Activated CD4-positive, alpha-beta T cell treated with anti-CD3 and anti-CD28 coated beads for 1 hour (primary cell): ENCODE measurements around the gene ABHD12.

Source experiments
- DNase-seq: peaks from one replicate; pipeline ENCODE4 v3.0.0-alpha.2; 2020

The ABHD12 gene

DNA sequence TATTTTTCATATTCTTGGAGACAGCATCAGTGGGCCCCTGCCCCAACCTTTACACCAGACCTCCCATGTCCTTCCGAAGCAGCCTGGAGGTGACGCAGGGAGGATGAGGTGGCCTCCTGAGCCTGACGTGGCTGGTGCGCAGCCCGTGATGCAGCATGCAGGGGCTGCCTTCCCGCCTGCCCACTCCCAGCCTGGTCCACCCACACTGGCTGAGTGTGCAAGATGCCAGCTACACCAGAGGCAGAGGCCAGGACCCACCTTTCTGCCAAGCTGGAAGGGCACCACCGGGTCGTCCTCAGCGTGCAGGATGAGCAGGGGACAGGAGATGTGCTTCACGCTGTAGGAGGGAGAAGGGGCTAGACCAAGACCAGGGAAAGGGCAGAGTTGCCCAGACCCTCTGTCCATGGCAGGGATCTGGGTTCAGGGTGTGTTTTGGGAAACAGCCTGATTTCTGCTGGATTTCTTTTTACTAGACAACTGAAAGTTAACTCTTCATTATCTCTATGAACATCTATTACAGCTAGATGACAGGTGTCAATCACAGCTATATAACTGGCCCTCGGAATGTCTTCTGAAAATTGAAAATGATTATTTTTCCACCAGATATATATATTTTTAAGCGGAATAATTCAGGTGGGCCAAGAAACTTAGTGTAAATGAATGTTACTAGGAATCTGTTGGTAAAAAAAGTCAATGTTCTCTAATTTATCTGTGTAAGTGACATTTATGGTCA is 87.2 kb downstream of the ABHD12 start:
- no peak for DNase-seq

DNA sequence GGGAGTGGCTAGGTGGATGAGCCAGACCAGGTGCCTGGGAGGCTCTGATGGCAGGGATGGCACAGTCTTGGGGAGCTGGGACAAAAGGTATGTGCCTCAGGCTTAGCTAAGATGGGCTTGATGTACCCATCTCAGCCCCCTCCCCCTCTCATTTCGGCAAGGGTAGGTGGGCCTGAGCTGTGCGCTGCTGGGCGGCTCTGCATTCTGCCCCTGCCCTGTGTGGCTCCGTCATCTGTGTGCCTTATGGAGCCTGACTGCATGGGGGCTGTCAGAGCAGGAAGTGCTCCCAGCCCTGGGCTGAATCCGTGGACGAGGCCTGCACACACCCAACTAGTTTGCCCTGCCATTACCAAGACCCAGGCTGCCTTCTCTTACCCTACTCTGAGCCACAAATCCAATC is 88.0 kb downstream of the ABHD12 start:
- DNase-seq: no peak

DNA sequence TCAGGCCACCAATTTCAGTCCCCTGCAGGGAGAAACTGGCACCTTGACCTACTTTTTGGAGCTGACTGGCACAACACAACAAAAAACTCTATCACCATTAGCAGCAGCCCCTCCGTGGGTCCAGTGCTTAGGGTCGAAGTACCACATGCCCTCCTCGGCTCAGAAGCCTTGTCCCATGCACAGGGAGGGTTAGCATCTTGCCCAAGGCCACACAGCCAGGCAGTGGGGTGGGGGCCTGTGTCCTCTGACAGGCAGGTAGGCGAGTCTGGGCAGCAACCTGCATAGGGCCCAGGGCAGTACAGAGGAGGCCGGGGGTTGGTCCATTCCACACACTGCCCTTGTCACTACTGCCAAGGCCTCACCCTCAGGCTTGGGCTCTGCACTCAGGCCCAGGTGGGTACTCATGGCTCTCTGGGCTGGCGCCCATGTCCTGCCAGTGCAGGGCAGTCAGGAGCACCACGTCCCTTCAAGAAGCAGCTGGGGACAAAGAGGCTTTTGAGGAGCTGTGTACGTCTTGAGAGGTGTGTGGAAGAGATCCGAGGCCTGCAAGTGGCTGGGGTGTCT is 89.2 kb downstream of the ABHD12 start:
- DNase-seq: no peak

DNA sequence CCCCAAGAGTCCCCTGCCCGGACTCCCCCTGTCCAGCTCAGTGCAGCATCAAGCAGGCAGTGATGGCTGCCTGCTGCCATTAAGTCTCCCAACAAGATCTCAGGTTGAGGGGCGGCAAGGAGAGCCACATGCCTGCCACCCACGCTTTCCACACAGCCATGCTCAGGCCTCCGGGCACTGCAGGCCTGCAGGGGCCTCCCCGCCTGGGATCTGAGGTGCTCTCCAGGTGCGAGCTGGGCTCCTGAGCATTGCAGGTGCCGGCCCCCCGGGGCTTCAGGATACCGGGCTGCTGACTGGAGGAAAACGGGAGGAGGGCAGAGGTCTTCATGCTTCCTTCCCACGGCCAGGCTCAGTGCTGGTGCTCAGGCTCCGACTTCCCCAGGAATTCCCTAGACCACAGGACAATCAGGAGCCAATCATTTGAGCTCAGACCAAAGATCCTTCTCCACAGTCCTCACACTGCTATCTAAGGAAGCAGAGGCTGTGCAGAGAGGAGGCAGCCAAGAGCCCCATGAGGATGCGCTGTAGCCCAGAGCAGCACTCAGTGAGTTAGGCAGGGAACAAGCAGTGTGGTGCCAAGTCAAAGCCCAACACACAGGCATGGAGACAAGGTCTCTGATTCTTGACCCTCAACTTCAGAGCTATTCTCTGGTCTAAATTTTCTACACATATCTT is 90.0 kb downstream of the ABHD12 start:
- no peak for DNase-seq

DNA sequence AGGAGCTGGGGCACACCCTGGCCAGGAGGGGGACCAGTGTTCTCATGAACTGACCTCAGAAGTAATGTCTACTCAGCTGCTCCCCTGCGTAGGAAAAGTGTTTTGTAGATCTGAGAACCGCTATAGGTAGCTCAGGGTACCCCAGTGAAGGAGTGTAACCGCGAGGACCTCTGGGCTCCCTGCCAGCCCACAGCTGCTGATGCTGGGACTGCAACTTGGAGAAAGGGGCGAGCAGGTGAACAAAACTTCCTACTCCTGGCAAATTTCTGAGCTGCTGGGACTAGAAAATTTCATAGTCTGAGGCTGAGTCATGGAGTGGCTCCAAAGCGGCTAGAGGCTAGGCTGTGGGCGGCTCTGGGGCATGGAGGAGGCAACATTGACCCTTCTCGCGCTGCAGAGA is 90.8 kb downstream of the ABHD12 start:
- DNase-seq: no peak

DNA sequence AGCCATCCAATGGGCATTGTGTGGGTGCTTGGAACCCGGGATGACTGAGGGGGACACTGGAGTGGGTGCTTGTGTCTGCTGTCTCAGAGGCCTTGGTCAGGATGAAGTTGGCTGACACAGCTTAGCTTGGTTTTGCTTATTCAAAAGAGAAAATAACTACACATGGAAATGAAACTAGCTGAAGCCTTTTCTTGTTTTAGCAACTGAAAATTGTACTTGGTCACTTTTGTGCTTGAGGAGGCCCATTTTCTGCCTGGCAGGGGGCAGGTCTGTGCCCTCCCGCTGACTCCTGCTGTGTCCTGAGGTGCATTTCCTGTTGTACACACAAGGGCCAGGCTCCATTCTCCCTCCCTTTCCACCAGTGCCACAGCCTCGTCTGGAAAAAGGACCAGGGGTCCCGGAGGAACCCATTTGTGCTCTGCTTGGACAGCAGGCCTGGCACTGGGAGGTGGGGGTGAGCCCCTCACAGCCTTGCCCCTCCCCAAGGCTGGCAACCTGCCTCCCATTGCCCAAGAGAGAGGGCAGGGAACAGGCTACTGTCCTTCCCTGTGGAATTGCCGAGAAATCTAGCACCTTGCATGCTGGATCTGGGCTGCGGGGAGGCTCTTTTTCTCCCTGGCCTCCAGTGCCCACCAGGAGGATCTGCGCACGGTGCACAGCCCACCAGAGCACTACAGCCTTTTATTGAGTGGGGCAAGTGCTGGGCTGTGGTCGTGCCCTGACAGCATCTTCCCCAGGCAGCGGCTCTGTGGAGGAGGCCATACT is 93.3 kb downstream of the ABHD12 start:
- DNase-seq: no peak

DNA sequence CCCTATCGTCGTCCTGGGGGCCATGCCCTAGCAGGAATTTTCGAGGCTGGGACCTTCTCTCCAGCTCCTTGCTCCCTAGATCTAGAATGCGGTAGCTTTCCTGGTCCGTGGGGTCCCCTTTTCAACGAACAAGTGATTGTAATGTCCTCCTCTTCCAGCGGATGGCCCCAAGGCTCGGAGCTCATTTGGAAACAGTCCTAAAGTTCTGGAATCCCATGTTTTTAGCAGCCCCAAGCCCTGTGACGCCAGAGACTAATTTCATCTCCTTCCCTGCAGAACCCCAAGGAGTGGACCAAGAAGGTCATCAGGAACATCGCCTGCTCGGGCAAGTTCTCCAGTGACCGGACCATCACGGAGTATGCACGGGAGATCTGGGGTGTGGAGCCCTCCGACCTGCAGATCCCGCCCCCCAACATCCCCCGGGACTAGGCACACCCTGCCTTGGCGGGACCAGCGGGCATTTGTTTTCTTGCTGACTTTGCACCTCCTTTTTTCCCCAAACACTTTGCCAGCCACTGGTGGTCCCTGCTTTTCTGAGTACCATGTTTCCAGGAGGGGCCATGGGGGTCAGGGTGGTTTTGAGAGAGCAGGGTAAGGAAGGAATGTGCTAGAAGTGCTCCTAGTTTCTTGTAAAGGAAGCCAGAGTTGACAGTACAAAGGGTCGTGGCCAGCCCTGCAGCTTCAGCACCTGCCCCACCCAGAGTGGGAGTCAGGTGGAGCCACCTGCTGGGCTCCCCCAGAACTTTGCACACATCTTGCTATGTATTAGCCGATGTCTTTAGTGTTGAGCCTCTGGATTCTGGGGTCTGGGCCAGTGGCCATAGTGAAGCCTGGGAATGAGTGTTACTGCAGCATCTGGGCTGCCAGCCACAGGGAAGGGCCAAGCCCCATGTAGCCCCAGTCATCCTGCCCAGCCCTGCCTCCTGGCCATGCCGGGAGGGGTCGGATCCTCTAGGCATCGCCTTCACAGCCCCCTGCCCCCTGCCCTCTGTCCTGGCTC is 94.2 kb downstream of the ABHD12 start:
- DNase-seq: no peak

DNA sequence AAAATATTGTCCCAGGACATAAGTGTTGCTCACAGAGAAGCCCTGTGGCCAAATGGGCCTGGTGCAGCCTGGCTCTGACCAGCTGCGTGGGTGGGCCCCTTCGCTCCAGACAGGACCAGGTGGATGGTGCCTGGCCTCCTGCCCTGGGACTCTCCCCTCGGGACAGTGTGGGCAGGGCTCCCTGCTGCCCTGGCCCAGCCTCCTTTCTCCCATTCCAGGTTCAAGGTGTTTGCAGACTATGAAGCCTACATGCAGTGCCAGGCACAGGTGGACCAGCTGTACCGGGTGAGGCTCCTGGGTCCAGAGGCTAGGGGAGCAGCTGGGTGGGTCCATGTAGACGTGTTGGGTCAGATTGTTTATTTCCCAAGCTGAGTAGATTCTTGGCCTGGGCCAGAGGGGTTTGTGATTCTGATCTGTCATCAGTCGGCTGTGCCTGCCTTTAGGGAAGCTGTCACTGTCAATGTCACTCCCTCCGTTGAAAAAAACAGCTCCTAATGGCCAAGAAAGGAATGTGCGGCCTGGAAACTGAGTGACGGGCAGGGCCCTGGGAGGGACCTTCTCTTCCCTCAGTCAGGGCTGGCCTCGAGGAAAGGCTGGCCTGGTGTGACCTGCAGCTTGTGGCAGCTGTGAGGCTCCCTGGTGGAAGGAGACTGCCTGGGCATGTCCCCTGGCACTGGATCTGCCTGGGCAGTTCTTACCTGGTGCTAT is 95.1 kb downstream of the ABHD12 start:
- DNase-seq: no peak

DNA sequence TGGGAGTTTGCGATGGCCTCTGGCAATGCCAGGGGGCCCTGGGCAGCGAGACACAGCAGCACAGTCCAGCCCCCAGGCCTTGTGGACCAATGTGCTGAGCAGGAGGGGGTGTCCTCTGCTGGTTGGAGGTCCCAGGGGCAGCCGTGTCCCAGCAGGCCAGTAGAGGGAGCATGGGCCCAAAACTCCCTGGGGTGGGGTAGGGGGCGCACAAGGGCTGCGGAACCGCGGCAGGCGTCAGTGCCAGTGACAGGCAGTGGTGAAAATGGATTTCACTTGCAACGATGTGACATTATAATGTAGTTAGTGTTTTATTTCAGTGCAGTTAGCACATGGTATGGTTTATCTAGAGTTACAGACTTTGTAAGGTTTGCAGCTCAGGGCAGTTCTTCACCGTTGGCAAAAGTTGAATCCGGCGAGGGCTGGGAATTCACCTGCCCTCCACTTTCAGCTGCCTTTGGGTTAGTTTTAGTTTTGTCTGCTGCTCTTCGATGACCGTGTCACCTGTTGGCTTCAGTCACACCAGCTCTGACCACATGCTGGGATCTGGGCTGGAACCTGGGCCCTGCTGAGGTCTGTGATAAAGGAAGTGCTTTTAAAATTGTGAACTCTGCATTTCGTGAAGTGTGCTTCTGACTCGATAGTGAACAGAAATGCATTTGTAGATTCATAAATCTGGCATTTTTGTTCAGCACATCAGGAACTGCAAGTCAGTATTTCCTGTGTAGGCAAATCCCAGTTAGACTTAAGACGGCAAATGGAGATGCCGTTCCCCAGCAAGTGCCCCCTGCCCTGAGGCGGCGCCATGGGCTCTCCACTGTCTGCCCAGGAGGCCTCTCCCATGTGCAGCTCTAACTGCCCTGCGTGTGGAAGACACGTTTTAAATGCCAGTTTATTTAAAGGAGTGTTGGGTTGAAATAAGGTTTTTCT is 95.9 kb downstream of the ABHD12 start:
- DNase-seq: peak; percentile 41

DNA sequence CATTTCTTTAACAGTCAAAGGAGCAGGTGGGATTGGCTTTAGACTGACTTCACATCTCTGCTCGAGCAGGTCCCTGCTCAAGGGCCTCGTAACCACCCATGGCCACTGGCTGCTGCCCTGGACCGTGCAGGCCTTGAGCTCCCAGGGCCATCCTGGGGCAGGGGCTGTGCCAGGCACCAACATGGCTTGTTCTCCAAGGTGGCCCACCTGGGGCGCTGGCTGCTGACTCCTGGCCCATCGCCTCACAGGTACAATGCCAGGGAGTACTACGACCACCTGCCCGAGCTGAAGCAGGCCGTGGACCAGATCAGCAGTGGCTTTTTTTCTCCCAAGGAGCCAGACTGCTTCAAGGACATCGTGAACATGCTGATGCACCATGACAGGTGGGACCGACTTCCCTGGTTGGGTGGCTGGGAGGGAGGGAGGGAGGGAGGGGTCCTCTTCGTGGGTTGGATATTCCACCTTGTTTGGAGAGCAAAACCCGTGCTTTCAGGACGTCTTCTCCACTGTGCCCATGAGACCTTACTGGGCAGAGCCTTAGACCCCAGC is 96.7 kb downstream of the ABHD12 start:
- DNase-seq: no peak

DNA sequence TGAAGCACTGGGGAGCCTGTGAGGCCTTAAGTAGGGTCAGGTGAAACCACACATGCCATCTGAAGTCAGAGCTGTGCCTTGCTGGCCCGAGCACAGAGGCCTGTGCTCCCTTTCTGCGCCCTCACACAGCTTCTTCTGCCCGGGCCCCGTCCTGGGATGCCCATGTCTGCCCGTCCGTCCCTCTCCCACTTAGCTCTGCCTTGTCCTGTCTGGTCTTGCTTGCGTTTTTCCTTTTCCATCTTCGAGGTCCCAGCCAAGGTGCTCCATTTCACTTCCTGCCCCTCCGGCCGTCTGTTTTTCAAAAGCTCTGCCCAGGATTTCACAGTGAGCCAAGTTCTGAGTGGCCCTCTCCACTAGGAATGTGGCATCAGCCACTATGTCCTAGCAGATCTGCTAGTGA is 97.1 kb downstream of the ABHD12 start:
- DNase-seq: no peak

DNA sequence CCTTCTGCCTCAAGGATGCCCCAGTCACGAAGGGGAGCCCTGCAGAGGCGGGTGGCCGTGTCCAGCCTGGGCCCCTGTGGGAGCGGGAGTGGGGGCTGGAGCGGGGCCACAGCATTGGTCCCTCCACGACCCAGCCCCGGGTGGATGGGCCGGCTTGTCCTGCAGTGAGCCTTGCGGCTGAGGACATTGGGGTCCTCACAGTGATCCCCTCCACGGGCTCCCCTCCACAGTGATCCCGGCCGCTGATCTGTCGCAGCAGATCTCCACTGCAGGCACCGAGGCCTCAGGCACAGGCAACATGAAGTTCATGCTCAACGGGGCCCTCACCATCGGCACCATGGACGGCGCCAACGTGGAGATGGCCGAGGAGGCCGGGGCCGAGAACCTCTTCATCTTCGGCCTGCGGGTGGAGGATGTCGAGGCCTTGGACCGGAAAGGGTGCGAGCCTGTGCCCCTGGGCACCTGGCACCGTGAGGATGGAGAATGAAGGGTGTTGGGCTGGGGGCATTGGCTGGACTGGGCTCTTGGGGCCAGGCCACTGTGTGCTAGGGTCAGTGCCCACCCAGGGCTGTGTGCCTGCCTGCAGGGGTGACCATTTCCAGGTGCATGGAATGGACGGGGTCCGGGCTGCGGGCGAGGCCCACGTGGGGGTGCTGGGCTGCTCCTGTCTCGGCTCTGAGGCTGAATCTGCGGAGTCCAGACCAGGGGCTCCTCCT is 98.3 kb downstream of the ABHD12 start:
- DNase-seq: no peak

DNA sequence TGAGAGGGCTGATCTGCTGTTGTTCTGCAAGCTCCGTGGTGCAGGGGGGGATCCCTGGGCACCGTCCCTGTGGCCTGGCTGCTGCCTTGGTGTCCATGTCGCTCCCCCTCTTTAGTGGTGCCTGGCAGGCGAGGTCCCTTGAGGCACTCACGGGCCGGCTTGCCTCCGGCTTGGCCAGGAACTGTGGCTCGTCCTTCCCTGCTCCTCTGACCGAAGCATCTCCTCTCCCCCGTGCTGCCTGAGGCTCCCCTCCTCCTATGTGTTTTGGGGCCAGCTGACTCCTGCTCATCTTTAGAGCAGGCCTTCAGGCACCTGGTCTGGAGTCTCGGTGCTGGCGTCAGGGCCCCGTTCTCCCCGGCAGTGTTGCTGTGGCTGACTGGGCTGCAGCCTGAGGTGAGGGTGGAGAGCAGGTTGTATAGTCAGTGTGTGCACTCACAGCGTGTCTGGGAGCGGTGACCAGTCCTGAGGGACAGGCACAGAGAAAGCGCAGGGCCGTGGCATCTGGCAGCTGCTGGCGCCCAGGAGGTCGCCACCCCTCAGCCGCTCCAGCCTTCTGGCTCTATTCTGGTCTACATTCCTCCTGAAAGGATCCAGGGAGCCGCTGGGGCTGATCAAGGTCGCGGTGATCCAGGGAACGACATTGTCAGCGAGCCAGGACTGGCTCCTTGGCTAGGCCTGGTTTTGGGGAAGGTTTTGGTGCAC is 99.1 kb downstream of the ABHD12 start:
- DNase-seq: no peak

DNA sequence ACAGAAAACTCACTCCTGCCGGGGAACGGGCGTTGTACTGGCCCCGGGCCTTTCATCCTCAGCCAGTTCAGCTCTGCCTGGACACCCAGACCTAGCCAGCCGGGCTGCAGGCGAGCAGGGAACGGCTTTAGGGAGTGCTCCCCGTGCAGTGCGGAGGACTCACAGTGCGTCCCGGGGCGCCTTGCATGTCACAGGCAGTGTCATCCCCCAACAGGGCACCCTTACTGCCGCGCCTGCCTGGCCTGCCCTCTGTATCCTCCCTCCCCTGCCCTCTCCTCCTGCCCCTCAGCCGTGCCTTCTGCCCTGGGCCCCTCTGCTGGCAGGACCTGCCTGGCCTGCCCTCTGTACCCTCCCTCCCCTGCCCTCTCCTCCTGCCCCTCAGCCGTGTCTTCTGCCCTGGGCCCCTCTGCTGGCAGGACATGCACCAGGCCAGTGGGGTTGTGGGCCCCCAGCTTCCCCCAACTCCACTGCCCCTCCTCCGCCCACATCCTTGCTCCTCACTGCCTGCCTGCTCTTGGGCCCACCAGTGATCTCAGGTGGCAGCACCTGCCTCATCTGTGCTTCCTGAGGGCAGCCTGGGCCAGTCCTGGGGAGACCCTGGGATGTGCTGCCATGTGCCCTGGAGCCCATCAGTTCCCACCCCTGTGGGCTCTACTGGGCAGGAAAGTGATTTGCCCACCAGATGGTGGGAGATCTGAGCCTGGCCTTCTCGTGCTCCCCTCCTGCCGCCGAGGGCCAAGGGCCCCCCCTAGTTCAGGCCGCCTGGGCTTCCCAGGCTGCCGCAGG is 99.8 kb downstream of the ABHD12 start:
- DNase-seq: no peak

DNA sequence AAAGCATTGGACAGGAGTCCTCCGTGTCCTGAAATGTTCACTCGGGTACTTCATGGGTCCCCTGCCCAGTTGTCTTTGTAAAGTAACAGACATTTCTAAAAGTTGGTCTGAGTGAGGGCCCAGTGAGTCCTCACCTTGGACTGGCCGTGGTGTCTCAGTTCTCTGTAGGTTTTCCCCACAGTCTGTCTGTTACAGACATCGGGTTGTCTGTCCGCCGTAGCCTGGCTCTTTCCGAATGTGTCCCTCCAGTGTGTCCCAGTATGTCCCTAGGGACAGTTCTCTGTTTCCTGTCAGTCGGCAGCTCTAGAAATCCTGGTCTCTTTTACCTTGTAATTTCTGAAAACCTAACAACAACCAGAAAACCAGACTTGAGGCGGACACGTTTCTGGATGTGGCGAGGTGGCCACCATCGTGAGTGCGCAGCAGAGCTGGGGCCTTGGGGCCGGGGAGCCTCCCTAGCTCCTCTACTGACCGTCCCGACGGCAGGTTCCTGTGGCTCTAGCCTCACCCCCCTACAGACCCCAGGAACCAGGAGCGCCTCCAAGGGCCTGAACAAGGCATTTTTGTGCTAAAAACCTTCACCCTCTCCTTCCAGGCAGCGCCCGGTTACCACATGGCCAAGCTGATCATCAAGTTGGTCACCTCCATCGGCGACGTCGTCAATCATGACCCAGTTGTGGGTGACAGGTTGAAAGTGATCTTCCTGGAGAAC is 100.6 kb downstream of the ABHD12 start:
- no peak for DNase-seq

DNA sequence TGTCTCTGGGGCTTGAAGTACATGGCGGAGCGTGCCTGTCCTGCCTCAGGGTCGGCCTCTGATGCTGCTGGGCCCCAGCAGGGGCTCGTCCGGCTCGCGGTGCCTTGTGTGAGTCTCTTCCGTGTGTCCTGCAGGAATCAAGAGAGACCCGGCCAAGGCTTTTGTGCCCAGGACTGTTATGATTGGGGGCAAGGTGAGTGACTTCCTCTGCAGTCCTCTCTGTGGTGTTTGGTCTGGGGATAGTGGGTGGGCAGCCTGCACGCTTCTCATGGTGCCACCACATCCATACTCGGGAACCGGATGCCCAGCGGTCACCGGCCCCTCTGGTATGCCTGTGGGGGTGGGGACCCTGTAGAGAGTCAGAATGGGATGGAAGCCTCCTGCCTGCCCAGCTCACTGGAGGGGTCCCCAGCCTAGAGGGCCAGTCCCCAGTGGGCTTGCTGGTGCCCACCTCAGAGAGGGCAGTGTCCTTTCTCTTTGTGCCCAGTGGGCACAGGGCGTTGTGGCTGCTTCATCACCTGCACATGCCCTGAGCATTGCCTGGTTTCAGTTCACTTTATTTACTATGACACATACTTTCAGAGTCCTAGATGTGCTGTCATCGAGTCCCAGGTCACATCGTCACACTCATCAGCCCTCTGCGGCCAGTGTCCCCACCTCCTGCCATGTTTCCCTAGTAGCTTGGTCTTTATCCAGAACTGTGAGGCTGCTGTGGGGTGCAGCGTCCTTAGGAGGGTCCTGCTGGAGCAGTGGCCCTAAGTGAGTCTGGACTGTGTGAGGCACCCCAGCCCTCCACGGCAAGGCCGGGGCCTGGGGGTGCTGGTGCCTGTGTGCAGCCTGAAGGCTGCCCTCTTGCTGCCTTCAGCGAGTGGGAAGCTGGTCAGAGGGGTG is 102.1 kb downstream of the ABHD12 start:
- no peak for DNase-seq
